Stimulated activated CD4-positive, alpha-beta T cell treated with anti-CD3 and anti-CD28 coated beads, Interleukin-2, amount 100 ng/mL, for 24 hours (primary cell): Measurements from ENCODE around the gene RAD51B.

Experiments
- DNase-seq, 2 donors: peaks; one replicate each; pipeline ENCODE4 v3.0.0-alpha.2; 2020

The RAD51B gene

DNA sequence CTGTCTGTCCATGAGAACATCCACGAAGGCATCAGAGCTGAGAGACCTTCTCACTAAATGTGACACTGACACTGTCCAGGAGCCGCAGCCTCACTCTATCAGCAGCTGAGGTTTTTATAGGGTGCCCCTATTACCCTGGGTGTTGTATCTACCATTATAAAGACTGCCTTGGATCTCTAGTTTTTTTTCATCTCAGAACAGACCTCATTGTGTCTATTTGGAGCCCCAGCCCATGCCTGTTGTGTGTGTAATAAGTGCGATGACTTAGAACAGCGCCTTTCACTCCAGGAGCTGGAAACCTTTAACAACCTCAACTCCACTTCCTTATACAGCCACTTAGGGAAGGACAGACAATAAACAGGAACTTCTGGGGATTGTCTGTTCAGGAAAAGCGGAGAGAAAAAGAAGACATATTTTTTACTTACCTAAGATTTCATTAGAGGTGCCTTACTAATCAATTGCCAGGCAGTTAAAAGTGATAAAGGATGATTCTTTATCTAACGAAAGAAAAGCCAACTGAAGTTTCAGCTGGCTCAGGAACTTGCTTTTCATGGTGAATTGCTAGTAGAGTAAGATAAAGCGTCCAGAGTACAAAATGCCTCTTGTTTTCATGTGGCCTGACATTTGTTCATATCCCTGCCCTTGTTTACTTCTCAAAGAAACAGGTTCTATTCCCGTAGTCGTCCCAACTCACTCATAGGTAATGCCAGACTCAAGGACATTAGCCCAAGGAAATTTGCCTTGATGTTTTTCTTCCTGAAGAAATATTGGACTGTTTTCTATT is 420.6 kb downstream of the RAD51B start:
- DNase-seq: no peak

DNA sequence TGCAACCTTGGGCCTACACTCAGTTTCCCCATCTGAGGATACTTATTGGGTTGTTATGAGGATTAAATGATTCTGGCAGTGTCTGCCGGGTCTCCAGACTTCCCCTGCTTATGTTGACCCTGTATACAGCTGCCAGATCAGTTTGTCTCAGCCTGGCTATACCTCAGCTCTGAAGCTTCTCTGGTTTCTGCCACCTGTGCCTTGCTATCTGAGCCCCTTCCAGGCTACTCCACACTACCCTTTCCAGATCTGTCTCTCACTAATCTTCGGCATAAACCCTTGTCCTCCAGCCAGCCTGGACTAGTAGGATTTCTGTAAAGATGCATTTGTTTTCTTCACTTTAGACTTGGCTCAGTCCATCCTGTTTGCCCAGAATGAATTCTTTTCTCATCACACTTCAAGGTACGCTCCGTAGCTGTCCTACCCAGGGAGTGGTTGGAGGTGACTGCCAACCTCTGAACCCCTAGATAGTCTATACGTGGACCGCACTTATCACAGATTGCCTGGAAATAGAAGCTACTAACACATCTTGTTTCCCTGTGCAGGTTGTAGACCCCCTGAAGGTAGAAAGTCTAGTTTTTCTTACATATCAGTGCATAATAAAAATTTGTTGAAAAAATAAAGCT is 422.4 kb downstream of the RAD51B start:
- no peak for DNase-seq

DNA sequence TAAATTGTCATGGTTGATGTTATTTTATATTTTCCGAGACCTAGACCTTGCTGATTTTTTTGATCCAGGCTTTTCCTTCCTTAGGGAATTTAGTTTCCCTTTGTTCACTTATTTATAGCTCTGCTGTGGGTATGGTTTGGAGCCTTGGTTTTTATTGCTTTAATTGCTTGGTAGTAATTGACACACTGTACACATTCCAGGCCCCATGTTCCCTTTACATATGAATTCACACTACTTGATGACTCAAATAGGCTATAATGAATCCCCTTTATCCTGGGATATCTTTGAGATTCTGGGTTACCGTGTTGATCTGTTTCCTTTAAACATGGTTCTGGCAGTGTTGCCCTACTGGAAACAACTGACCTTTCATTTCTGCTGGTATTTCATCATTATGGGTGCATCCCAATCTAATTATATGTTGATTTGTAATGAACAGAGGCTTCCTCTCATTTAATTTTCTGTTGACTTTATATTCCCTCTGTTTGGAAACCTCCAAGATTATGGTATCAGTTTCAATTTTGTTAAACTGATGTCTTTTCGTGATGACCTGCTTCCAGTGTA is 424.0 kb downstream of the RAD51B start:
- DNase-seq: no peak

DNA sequence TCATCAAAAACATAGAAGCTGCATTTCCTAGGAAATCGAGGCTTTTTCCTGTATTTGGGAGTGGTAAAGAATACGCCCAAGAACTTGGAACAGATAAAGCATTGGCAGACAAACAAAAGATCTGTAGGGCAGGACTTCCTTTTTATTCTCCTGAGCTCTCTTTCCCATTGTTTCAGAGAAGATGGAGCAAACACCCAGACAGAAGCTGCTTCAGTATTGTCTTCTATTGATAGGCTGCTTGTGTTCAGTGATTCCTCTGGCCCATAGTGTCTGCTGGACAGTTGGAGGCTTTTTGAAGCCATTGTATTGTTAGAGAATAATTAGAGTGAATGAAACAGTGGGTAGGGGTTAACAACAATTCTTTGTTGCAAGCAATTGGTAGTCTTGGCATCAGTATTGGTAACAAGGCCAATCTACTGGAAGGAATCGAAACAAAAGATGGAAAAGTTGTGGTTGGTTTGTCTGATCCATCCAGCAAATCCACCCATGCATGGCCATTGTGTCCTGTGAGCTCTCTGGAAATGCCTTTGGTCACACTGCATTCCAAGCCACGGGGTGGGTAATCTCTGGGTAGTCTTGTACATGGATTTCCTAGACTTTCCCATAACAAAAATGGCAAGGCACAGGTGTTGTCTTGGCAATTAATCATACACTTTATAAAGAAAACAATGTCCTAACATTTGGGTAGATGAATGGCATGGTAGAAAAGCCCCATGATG is 424.8 kb downstream of the RAD51B start:
- DNase-seq: no peak

DNA sequence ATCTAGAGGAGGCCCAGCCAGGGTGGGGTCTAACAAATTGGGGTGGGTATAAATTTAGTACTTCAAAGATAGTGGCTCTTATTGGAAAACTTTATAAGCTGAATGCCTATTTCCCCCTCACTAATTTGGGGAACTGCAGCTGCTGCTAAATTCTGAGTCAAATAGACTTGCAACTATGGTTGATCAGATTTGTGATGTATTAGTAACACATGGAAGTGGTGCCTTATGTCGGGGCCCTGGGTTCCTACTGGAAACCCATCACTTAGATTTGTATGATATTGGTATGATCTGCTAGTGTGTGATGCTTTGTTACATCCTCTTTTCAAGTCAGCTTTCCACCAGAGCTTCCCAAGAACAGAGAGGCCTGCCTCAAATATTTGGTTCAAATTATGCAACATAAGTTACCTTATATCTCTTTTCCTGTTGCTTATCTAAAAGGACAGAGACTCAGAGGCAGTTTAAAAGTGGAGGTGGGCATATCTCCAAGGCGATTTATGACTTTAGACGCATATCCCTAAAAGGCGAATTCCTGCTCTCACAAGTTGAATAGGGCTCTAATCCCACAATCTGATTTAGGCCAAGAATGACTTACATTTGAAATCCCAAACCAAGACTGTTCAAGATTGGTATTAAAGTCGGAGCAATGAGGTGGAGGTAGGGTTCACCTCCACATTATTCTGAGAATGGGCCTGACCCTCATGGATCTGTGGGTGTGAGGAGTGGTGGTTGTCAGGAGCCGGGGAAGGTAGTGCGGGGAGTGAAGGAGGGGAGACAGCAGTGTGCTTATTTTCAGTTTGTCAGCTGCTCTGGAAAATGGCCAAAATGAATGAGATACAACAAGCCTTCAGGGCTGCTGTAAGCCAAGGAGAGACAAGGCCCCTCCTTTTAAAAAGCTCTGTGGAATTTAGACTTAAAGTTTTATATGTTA is 425.8 kb downstream of the RAD51B start:
- no peak for DNase-seq

DNA sequence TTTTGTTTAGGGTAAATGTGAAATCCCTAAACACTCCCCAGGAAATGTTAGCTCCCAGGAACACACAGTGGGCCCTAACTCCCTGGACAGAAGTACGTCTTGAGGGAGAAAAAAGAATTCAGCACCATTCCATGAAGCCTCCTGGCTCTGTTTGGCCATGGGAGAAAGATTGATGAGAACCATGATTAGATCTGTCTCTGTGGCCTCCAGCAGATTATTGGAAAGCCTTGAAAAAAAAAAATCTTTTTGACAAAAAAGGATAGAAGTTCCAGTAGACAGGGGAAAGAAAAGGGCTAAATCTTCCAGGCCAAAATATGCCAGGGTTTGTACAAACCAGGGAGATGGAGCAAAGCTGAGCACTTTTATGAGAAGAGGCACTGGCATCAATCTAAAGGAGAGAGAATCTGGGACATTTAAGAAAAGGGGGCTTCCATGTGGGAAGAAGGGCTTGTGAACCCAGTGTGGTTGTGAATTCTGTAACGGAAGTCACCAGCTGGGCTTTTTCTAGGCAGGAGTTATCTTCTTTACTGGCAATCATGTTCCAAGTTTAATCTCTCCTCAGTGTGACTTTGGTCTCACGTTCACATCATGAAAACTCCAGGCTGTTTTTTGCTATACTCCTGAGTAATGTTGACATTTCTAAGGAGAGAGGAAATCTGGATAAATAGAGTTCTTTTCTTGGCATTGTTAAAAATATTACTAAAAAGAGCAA is 426.7 kb downstream of the RAD51B start:
- no peak for DNase-seq

DNA sequence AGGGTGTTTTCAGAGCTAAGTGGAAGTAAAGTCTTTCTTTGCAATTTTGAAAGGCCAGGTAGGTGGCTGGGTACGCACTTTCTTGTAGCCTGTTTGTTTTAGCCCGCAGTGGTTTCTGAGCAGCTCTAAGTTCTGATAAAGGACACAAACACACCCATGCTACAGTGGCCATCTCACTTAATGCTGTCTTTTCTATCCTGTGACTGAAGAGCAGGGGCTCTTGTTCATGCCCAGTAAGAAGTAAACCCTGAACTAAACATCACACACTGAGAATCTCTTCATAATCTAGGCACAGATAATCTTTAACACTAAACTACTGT is 427.2 kb downstream of the RAD51B start:
- DNase-seq: no peak

DNA sequence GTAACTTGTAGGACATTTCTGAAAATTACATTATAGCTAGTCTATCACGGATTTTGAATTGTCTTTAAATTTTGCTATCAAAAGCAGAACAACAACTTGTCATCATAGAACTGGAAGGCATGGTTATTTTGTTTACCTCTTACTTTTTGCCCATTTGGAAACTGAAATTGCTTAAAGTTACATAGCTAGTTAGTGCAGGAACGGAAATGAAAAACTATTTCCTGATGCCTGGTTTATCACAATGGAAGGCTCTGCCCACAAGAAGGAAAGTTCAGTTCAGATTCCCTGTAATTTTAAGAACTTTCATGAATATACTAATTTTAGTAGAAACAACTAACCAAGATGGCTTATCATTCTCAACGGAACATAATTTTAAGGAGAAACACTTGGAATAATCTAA is 427.7 kb downstream of the RAD51B start:
- DNase-seq: no peak

DNA sequence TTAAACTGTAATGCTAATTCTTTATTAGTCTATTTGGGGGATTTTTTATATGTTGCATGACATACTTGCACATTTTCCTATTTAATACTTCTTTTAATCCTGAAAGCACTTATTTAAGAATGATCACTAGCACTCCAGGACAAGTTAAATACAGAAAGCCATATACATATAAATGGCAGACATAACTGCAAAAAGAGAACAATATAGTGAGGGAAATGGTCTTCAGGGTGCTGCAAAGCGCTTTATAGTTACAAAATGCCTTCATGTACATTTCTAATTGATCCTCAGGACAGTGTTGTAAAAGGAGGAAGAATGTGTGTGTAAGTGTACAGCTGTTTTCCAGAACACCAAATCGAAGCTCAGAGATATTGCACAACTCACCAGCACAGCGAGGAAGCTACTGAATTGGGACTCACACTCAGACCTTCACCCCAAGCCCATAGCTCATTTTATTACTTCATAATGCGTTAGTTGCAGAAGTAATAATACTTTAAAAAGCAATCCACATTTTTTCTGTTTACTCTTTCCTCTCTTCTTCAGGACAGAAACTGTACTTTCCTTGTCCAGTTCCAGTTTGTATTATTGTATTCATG is 428.2 kb downstream of the RAD51B start:
- no peak for DNase-seq

DNA sequence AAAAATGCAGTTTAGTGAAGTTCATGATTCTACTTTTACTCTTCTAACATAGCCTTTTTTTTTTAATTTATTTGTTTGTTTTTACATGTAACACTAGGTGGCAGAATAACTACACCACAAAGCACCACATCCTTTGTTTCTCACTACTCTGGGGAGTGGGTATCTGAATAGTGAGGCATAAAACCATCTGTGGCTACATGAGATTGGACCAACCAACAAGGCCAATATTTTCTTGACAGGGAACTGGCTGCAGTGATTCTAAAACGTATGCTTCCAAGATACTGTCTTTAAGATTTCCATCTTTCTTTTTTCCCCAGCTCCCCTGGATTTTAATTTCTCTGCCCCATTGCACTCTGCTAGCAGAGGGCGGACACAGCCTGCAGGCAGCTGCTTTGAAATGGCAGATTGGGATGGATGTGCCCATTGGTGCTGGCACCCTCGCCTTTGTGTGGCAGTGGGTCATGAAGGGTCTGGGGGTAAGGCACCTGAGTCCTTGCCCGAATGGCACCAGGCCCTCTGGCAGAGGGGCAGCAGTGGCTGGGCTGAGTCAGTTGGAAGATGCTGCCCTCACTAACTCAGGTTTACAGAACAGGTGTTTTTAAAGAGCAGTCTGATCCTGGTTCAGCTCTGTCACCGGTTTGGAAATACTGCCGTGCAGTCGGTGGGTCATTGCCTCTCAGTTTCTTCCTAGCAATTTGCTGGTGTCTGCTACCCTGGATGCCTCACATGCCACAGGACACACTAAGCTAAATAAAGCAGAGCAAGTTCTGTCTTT is 429.1 kb downstream of the RAD51B start:
- DNase-seq: no peak

DNA sequence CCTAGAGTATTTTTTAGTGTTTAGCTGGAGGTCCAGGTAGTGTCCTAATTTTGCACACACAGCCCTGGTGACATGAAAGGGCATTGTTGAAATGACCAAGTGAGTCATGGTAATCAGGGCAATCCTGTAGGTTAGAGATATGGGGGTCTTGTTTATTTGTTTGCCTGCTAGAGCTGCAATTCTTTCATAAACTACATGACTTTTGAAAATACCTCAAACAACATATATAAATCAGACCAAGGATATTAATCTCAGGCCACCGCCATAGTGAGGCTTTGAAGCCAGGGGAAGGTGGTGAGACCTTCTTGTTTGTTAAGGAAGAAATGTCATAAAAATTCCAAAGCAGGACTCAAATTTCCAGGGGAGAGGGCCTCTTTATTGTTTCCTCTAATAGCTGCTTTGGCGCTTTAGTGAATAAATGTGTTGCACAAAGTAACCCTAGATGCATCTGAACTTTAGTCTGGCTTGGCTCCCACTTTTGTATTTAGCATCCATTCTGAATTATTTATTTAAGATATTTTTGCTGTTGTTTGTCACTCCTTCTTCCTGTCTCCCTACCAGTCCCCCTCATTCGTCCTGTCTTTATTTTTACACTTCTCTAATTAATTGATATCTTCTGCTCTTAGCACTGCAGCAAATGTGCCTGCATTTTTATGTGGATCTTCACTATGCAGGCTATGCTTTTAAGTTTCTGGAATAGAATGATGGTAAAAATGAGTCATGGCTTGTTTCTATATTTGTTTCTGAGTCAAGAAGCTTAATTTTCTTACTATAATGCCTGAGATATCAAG is 430.3 kb downstream of the RAD51B start:
- no peak for DNase-seq

DNA sequence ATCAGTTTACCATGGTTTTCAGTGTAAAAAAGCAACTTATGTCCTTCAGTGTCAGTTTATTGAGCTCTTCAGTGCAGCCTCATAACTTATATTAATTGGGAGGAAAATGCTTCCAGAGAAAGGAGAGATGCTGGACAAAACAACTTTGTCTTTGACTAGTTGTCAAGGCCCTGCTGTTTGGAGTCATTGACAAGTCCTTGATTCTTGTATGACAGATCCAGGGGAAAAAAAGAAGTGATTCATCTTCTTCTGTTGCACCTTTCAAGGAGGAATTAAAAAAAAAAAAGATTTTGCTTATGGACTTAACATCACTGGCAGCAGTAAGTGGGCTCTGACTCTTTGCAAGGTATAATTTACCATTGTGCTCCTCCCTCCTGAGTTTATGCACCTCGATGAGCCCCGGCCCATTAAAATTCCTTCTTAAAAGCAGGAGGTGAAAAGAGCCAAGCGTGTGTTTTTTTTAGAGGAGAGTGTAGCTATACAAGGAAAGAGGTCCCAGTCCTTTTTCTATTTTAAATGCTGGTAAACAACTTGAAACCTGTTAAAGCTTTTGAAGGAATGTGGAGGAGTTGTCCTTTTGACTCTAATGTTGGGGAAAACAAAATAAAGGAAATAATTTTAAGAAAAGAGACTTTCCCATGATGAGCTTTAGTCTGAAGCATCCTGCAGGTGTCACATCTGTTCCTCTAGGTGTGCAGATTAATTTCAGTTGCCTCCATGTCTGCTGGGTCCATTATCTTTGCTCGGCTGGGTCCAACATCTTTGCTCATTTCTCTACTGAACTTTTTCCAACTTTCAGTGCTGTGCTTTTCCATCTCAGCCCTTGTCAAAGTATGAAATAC is 431.6 kb downstream of the RAD51B start:
- no peak for DNase-seq

DNA sequence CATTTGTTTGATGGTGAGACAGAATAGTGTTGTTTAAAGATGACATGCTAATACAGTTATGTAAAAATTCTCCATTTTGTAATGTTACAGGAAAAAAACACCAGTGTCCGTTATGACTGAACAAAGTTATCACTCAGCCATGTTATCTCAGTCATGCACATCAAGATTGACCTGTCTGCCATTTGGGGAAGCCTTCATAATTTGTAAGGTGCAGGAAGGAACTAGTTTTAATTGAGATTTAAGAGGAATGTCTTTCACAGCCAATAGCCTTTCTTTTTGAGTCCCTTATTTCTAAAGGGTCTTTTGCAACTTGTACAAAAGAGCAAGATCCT is 432.2 kb downstream of the RAD51B start:
- DNase-seq: no peak

DNA sequence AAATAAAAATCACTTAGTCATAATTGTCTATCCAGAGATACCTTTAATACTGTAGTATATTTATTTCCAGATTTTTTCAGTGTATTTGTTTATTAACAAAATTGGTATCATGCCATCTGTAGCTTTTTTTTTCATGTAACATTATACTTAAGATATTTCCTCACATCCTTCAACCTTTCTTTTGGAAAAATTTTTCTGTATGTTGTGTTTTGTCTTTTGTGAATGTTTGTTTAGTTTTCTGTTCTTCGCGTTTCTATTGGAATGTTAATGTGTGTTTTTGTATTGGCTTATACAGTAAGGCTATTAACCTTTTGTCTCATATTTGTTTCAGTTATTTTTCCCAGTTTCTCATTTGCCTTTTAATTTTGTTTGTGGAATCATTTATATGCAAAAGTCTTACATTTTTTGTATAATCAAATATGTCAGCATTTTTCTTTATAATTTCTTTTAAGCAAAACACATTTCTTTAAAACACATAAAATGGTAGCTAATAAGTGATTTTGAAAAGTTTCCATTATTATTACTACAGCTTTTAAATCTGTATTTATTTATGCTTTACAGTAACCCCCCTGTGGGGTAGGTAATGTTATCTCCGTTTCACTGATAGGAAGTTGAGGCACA is 433.7 kb downstream of the RAD51B start:
- no peak for DNase-seq

DNA sequence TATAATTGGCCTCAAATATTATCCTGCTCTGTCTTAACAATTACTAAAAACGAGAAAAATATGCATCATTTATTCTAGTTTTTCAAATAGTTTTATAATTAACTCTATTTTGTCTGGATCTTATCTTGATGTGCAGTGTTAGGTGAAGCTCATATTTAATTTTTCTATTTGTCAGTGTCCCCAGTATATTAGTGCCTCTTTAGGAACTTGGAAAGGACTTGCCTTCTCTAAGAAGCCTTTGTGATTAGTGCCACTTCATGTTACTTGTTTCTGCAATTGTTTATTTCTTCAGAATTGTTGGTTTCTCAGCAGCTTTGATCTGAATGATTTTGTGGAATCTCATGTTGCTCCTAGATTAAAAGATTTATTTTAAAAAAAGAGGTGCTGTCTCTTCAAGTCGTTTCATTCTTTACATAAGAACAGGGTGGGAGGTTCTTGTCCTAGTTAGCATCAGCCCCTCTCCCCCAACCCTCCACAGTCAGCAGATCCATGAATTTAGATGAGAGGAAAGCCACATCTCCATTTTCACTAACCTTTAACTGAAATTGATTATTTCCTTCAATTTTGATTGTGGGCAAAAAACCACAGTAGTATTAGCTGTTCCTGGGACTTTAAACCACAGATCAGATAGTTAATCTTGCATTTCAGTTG is 434.4 kb downstream of the RAD51B start:
- no peak for DNase-seq

DNA sequence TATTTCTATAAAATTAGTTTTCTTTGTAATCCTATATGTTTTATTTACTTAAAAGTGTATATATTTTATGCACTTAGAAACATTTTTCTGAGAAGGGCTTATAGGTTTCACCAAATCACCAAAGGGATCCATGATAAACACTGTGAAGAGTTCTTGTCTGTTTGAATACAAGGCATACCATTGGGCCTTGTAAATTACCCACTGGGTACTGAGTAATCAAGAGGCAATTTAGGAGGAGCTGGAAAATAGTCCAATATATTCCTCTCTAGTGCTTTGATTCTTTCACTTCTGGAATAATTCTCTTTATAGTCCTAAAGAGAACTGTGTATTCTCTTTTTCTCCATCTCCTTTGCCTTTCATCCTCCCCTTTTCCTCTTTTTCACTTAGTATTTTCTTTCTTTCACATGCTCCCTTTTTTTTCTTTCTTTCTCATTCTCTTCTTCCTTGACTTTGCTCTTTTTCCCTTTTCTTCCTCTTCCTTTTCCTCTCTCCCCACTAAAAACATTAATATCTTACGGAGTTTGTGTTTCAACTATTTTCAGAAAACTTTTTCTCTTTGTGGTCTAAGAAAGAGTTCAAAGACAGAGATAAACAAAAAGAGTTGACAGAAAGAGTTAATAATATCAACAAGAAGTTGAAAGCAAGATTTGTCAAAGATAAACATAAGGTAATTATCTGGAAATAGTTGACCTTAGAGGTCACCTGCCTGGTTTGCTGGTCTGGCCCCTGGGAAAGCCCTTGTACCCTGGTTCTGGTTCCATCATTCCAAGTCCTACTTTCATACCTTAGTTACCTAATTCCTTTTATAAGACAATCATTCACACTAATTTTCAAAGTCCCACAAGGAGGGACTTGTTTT is 435.3 kb downstream of the RAD51B start:
- DNase-seq: no peak

DNA sequence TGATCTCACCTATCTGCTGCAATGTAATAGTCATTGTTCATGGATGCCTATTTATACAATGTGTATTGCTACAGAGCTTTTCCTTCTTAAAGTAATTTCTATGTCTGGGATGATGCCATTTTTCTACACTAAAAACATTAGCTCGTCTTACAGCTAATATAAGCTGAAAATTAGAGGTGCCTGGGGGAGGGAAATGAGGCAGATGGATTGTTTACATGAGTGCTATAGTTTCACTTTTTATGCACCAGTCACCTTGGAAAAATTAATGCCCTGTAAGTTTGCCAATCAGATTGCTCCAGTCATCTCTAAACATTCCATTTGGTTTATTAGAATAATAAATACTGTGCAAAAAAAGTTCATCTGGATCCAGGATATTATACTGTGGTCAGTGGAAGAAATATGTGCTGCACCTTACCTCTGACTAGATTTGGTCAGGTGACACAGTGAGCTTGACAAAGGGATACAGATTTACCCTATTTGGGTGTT is 436.2 kb downstream of the RAD51B start:
- DNase-seq: no peak
